ENCODE results near the gene KIRREL1.

- TF ChIP-seq, protein P1, sequence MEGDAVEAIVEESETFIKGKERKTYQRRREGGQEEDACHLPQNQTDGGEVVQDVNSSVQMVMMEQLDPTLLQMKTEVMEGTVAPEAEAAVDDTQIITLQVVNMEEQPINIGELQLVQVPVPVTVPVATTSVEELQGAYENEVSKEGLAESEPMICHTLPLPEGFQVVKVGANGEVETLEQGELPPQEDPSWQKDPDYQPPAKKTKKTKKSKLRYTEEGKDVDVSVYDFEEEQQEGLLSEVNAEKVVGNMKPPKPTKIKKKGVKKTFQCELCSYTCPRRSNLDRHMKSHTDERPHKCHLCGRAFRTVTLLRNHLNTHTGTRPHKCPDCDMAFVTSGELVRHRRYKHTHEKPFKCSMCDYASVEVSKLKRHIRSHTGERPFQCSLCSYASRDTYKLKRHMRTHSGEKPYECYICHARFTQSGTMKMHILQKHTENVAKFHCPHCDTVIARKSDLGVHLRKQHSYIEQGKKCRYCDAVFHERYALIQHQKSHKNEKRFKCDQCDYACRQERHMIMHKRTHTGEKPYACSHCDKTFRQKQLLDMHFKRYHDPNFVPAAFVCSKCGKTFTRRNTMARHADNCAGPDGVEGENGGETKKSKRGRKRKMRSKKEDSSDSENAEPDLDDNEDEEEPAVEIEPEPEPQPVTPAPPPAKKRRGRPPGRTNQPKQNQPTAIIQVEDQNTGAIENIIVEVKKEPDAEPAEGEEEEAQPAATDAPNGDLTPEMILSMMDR (optimal IDR thresholded peaks at IDR 0.05 in 1 of 3, IDR thresholded peaks at IDR 0.05 in 1 of 3, conservative IDR thresholded peaks at IDR 0.05 in 1 of 3; ENCODE audit: extremely low read depth in 1 of 3, insufficient read depth in 2 of 3, low read length in 3 of 3) = no peak
- TF ChIP-seq EZH2 (IDR thresholded peaks at IDR 0.05; ENCODE audit: low read length) = no peak
Observed at GRCh38 chr1:158026651-158027050, 33.2 kb downstream of the KIRREL1 start.

Measured in keratinocyte (primary cell).